Panc1 (cell line): ENCODE data around the gene SMIM10L1.

Experiments used
- CTCF ChIP-seq: fragments of 450-650 bp; IDR thresholded peaks from 2 replicates; pipeline ENCODE4 v1.5.1; 2017; ENCODE audit warnings: mild to moderate bottlenecking
- REST ChIP-seq, 2 experiments: IDR thresholded peaks; 2 replicates each; pipeline ENCODE4 v1.6.1; 2011 to 2012; ENCODE audit warnings: low read depth in 2 of 2, control low read depth in 1 of 2, low read length in 1 of 2, mild to moderate bottlenecking in 1 of 2, moderate library complexity in 1 of 2; ENCODE audit not compliant: insufficient read depth in 1 of 2
- SIN3A ChIP-seq: IDR thresholded peaks from 2 replicates; pipeline ENCODE4 v1.6.1; 2012; ENCODE audit warnings: low read depth, mild to moderate bottlenecking, low read length, moderate library complexity, borderline replicate concordance; ENCODE audit not compliant: insufficient read depth
- TCF7L2 ChIP-seq: IDR thresholded peaks from 2 replicates; pipeline ENCODE4 v1.6.1; 2011; ENCODE audit warnings: mild to moderate bottlenecking, low read depth, low read length, inconsistent platforms

GRCh38 chr12:11158885-11159444 lies 12.0 kb upstream of the SMIM10L1 start:
- no peak for TF ChIP-seq REST (IDR thresholded peaks at IDR 0.05; ENCODE audit: insufficient read depth in 1 of 2, low read depth in 2 of 2, low read length in 1 of 2)
- no peak for TF ChIP-seq CTCF
- no peak for TF ChIP-seq SIN3A
- TF ChIP-seq TCF7L2 = no peak
